GM21447 (cell line): ENCODE results near the gene NUAK2.

Source experiments
- ATAC-seq: cut with Tn5 transposase; IDR thresholded peaks from one replicate; pipeline ENCODE4 v1.9.1; 2021; ENCODE audit not compliant: unreplicated experiment

The NUAK2 gene

DNA sequence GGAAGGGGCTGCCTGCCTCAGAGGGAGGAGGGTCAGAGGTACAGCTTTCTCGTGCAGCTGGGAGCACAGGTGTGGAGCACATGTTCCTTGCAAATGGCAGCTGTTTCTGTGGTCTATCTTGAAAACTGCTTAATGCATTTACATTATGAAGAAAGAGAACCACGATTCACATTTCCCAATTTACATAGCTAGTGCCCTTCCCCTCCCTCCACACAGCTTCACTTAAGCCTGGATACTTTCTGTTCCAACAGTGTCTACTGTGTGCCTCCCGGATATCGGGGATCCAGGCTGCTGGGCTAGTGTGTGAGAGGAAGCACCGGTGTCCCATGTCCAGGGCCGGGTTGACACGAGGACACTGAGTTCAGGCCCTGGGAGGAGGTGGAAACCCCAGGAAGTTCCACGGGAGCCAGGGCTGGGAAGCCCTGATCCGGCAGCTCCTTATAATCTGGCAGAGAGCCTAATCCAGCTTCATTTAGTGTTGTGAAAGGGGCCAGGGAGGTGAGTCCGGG lies 62.2 kb downstream of the NUAK2 start:
- no peak for ATAC-seq

DNA sequence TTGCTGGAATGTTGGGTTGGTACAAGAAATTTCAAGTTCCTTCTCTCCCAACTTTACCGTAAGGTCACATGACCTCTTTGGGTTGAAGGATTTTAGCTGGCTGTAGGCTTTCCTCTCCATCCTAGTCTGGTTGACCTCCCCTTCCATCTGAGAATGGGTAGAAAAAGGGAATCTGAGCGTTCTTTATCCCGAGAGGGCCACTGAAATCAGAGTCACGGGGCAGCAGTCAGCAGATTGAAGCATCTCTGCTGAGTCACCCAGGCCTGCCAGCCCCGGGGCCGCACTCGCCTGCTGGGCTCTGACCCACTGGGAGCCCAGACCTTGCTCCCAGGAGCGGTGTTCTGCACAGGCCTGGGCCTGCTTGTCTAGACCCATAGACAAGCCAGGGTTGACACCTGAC lies 62.8 kb downstream of the NUAK2 start:
- no peak for ATAC-seq

DNA sequence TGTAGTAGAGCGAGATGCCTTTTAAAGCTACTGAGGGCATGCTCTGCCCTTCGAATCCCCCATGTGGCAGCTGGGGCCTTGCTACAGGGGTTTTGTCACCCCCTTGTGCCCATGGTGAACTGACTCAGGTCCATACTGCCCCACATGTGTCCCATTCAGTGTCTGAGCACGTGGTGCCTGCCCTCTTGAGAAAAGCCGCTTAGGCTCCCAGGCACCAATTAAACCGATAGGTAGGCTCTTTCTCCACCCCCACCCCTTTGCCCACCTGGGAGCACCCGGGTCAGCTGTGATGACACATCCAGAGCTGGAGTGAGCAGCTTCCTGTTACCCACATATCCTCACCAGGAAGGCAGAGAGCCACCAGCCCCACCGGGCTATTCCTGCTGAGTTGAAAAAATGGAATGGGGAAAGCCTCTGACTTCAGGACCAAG lies 63.3 kb downstream of the NUAK2 start:
- ATAC-seq, result no peak

DNA sequence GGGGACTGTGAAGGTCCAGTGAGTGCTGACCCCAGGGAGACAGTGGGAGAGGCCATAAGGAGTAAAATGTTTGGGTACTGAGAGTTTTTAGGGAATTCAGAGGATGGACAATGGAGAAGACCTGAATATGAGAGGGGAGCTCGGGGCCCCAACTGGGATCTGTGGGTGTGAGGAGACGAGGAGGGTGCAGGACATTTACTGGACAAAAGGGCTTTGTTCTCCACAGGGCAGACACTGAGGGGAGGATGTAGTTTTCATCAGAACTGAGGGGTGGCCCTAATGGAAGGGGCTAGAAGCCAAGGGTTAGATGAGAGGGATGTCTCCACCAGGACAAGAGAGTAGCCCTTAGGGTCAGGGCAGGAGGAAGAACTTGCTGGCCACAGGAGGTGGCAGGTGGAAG lies 63.8 kb downstream of the NUAK2 start:
- no peak for ATAC-seq

DNA sequence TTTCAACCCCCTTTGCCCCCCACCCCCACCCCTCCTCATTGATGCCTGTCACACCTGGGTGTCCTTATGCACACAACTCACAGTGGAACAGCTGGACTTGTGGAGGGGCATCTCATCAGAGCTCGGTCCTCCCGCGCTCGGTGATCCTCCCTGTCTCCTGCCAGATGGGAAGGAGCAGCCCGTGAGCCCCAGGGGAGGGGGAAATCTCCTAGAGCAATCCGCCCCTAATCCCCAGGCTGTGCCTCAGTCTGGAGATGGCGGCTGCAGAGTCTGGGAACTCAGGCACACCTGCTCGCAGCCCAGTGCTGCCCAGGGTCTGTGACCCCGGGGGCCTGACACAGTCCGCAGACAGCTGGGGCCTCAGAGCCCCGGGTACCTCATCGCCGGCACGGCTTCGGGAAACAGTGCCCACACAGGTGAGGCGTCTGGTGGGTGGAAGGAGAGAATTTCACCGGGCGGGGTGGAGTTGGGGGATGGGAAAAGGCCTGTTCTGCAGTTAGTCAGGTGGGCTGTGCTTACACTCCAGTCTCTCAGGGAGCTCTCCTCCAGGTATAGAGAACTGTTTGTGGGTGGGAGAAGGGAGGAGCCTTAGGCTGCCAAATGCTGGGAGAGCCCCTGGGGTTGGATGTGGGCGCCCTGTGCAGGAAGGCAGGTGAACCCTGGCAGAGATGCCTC lies 64.5 kb downstream of the NUAK2 start:
- no peak for ATAC-seq

DNA sequence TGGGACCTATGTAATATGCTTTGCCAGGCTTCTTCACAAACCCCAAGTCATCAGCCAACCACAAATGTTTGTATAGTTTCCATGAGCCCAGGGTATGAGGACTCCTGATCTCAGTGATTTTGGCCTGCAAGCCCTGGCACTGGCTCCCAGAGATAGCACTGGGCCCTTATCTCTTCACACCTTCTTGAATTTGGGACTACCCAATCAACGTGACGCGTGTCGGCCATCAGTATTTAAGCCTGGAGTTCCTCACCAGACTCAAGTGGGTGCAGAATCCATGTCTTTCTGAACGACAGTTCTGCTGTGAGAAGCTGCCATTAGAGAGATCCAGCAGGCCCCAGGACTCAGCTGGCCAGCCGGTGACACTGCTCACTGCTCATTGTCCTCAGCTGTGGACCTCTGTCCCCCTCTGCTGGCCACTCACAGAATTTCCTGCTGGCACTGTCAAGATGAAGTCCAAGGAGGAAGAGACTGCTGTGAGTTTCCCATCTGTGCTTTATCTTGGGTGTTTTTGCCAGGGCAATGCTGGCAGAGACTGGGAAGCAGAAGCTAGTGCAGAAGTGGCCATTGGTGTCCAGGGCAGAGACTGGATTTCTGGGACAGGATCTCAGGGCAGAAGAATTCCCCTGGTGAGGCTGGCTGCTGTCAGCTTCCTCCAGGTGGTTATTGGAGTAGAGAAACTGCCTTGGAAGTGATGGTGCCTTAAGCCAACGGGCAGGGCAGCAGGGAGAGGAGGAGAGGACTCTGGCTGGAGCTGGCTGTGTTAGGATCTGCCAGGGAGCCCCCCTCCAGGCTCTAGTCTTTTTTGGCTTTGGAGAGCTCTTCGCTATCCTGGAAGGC lies 65.4 kb downstream of the NUAK2 start:
- no peak for ATAC-seq
